NT2/D1 (cell line): ENCODE data around the gene MLLT3.

Experiments
- YY1 ChIP-seq: IDR thresholded peaks from 2 replicates; pipeline ENCODE4 v1.6.1; 2011; ENCODE audit not compliant: insufficient read length, insufficient read depth
- ZNF274 ChIP-seq: IDR thresholded peaks from 2 replicates; pipeline ENCODE4 v1.6.1; 2011; ENCODE audit warnings: mild to moderate bottlenecking, low read depth, low read length

- TF ChIP-seq ZNF274 (no peak), YY1 (no peak)
These were observed at the start of gene MLLT3 for GRCh38 chr9:20622330-20623020.
